Vagina (tissue), 2 donors: ENCODE measurements around the gene CNOT4.

Experiments
- CTCF ChIP-seq, 3 experiments: fragments of 450-650 bp in 2 of 3; fragments of 200-600 bp in 1 of 3; sonication (generic) in 1 of 3; IDR thresholded peaks; one replicate each; pipeline ENCODE4 v1.5.1; 2017 to 2019; ENCODE audit warnings: antibody characterized with exemption in 3 of 3, mild to moderate bottlenecking in 2 of 3, moderate library complexity in 2 of 3
- POLR2A ChIP-seq, 2 donors: fragments of 450-650 bp; IDR thresholded peaks; one replicate each; pipeline ENCODE4 v1.6.1; 2017; ENCODE audit warnings: antibody characterized with exemption in 2 of 2, mild to moderate bottlenecking in 2 of 2, moderate library complexity in 2 of 2

DNA sequence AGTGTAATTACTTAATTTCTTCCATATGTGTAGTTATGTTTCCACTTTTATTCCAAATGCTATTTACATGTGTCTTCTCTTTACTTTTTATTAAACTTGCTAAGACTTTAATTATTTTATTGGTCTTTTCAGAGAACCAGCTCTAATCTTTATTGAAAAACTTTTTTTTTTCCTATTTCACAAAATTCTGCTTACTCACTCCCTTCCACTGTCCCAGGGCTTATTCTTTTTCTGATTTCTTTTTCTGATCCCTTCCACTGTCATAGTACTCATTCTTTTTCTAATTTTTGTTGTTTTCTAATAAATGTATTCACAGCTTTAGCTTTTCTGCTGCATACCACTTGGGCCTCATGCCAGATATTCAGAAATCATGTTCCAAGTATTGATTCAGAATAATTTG lies 82.7 kb downstream of the CNOT4 start:
- no peak for TF ChIP-seq CTCF (IDR thresholded peaks at IDR 0.05)
- no peak for TF ChIP-seq POLR2A (IDR thresholded peaks at IDR 0.05)
